Pancreas (tissue), 10 donors: ENCODE measurements around the gene DNAH17. TPM values are rescaled to one million over a fixed set of nuclear protein-coding genes. Genes with fewer than 3 reads are reported as not detected.
A peak's percentile ranks its signal among the peaks of the same experiment; 100 is the strongest.

ENCODE experiments used
- ATAC-seq, 4 donors: fragments of 200-7000 bp; cut with Tn5 transposase; one replicate each; pipeline versions ENCODE4 v1.8.0 to v1.9.1; 2020; ENCODE audit warnings: mild to moderate bottlenecking in 4 of 4, moderate library complexity in 4 of 4
- DNase-seq, 6 donors: peaks; one replicate each; pipeline ENCODE4 v3.0.0-alpha.2; 2020
- FAIRE-seq: peaks from 2 replicates; lab custom pipeline; 2012; peaks lifted over from hg19 to GRCh38; lab: Jason Lieb, UNC
- H3K27ac ChIP-seq, 4 donors: fragments of 200-600 bp; sonication (generic); 1 replicate in 3 of 4; 2 replicates in 1 of 4; pipeline versions ENCODE4 v1.5.0 to v1.8.0; 2020
- H3K27me3 ChIP-seq, 4 donors: fragments of 200-600 bp; one replicate each; pipeline ENCODE4 v1.8.0; 2021
- H3K36me3 ChIP-seq, 3 donors: fragments of 200-600 bp; sonication (generic) in 1 of 3; one replicate each; pipeline versions ENCODE4 v1.5.0 to v1.8.0; 2020 to 2021
- H3K4me1 ChIP-seq, 3 donors: fragments of 200-600 bp; one replicate each; pipeline ENCODE4 v1.8.0; 2021
- H3K4me3 ChIP-seq, 4 donors: fragments of 200-600 bp; sonication (generic) in 2 of 4; one replicate each; pipeline versions ENCODE4 v1.5.0 to v1.8.0; 2020 to 2021
- H3K9me3 ChIP-seq, 4 donors: fragments of 200-600 bp; one replicate each; pipeline ENCODE4 v1.8.0; 2021
- WGBS, 2 donors: extraction: QIAGEN DNeasy Blood & Tissue Kit; methylation state at CpG; one replicate each; pipeline ENCODE4 v1.1.7; 2013; 5-methylcytosine and 5-hydroxymethylcytosine counted together
- intact Hi-C, 3 donors: fragments of 100-400 bp; cut with DNase I; formaldehyde crosslinking; loops; one replicate each; pipeline versions ENCODE4 v1.11.1 to v1.14.2; 2022
- polyA plus RNA-seq, 2 donors: library from polyadenylated mRNA; stranded (reverse); fragments of 200-250 nt; gene quantifications; one replicate each; pipeline ENCODE4 v1.2.3, GENCODE V29; 2013
- total RNA-seq, 6 donors: library from RNA; stranded (reverse); fragmentation: NEBNext Ultra II Directional in 4 of 6; extraction: Animal tissue kit (Norgen Biotek cat#: 25700) in 4 of 6; gene quantifications; one replicate each; pipeline versions ENCODE4 v1.2.1 to v1.2.4, GENCODE V29; 2021 to 2023
- TF ChIP-seq, protein P1 (sequence below), 4 donors: fragments of 200-600 bp; sonication (generic) in 3 of 4; IDR thresholded peaks; one replicate each; pipeline versions ENCODE4 v1.5.0 to v1.8.0; 2021; ENCODE audit warnings: antibody characterized with exemption in 4 of 4
- donor health status: healthy with polysubstance abuse.
- donor health status: DM: no; HTN: no; CAD: no; lungs with moderate emphysema.
- donor health status: DM: no; HTN: no; CAD: no.
- donor health status: control.
- donor health status: control.
- donor health status: Bipolar disorder and iron deficiency.
- donor health status: DM: yes; HTN: yes; CAD: no.
- donor health status: DM: no; HTN: no; CAD: no.
- donor health status: DM: no; HTN: no; CAD: no.
- donor health status: DM: yes; HTN: yes; CAD: no.

The DNAH17 gene
- total and polyA plus RNA-seq, 8 donors, result 0.02 to 0.08 (median 0.03) TPM; not detected in 5

DNA sequence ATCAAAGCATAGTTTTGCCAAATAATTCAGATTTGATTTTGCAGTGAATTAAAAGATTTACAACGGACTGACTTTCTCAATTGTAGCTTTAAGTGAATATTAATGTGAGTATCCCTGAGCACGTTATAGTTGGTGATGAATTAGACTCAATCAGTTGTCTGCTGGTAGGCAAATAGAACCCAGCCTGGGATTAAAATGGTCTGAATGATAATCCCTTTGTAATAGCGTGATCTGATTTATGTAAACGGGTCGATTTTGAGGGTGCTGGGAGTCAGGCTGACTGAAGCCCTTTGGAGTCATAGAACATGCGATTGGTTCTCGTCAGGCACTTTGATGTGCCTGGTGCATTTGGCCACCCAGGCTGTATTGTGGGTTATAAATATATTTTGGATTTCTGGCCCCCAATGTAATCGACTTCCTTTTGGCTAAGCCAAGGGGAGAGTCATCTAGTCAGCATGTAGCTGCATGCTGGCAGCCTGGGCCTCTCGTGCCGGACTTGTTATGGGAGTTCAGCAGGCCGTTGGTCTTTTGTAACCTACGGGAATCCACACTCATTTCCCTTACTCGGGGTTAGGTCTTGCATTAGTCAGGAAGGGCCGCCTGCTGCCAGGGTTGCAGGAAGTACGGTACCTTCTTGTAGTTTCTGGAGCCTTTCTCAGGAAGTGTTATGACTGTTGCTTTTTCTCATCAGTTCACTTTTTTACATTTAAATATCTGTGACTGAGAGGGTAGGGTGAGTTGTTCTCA, 193.3 kb downstream of the DNAH17 start:
- no peak overlapping the region for H3K4me3 ChIP-seq
- no peaks in the 10 kb centered on the region for H3K9me3 ChIP-seq
- FAIRE-seq (no peak), ATAC-seq (peak in 3 of 4 donors; percentile 54 to 70 (median 55)), DNase-seq (peak in 2 of 6 donors; percentile 24 to 49)
- H3K27ac ChIP-seq, result peak overlapping the region in 2 of 4 donors; percentile 65 to 66
- H3K36me3 ChIP-seq, result no peaks in the 10 kb centered on the region
- intact Hi-C loops, result no loop called here
- H3K4me1 ChIP-seq, result peaks cover 6 to 32% (median 16%) of the 10 kb centered on the region in 3 donors
- TF ChIP-seq, protein P1, sequence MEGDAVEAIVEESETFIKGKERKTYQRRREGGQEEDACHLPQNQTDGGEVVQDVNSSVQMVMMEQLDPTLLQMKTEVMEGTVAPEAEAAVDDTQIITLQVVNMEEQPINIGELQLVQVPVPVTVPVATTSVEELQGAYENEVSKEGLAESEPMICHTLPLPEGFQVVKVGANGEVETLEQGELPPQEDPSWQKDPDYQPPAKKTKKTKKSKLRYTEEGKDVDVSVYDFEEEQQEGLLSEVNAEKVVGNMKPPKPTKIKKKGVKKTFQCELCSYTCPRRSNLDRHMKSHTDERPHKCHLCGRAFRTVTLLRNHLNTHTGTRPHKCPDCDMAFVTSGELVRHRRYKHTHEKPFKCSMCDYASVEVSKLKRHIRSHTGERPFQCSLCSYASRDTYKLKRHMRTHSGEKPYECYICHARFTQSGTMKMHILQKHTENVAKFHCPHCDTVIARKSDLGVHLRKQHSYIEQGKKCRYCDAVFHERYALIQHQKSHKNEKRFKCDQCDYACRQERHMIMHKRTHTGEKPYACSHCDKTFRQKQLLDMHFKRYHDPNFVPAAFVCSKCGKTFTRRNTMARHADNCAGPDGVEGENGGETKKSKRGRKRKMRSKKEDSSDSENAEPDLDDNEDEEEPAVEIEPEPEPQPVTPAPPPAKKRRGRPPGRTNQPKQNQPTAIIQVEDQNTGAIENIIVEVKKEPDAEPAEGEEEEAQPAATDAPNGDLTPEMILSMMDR (IDR thresholded peaks at IDR 0.05), result no peak
- 67 to 69% methylated on average over 15 of the region's 15 CpGs for WGBS, 2 donors
- H3K27me3 ChIP-seq, result no peaks in the 10 kb centered on the region

DNA sequence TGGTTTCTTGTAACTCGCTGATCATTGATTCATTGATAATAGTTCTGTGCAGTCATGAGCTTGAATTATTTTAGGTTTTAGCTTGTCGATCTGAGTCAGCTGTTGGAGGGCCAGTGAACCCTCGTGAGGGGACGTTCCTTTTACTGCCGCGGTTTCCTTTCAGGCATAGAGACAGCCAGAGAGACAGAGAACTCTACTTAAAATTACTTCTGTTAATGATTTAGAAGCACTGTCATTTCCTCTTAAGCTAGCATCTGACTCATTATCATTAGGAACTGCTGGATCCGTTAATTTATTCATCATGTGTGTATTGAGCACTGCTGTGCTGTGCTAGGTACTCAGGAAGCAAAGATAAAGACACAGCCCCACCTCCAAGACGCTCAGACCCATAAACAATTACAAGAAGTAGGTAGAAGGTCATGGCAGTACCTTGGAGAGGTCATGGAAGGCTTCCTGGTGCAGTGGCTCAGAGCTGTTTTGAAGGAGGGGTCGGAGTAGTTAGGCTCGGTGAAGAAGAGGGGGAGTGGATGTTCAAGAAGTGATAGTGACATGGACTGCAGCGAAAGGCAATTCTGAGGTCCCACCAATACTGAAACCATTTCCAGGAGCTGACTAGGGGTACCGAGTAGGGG, 195.5 kb downstream of the DNAH17 start:
- no peaks in the 10 kb centered on the region for H3K36me3 ChIP-seq
- peak overlapping the region in 1 of 4 donors; percentile 2 for H3K27ac ChIP-seq
- DNase-seq (no peak), ATAC-seq (no peak), FAIRE-seq (no peak)
- 68 to 71% methylated on average over 12 of the region's 12 CpGs for WGBS, 2 donors
- TF ChIP-seq, protein P1 (IDR thresholded peaks at IDR 0.05), result no peak
- H3K9me3 ChIP-seq, result no peaks in the 10 kb centered on the region
- intact Hi-C loops, result no loop called here
- peaks cover 6 to 32% (median 16%) of the 10 kb centered on the region in 3 donors for H3K4me1 ChIP-seq
- no peak overlapping the region for H3K4me3 ChIP-seq
- no peaks in the 10 kb centered on the region for H3K27me3 ChIP-seq

DNA sequence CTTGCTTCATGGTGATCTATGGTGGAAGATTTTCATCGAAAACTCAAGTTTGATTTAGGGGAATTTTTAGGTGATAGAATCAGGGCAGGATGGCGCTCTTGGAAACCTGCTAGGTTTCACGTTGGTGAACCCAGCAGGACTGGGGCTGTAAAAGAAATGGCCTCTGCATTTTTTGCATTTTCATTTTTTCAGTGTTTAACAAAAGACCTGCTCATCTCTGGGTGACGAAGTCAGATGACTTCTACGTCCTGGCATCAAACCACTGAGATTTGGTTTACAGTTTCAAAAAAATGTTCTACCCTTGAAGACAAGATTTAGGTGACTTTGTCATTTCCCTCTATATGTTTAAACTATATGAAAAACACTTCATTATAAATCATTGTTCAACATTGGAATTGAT, 196.8 kb downstream of the DNAH17 start:
- DNase-seq (no peak), FAIRE-seq (no peak), ATAC-seq (no peak)
- intact Hi-C loops, result no loop called here
- TF ChIP-seq, protein P1 (IDR thresholded peaks at IDR 0.05), result no peak
- Histone ChIP-seq H3K36me3 (no peaks in the 10 kb centered on the region), H3K4me1 (peaks cover 6 to 33% (median 16%) of the 10 kb centered on the region in 3 donors), H3K27me3 (no peaks in the 10 kb centered on the region), H3K4me3 (no peak overlapping the region), H3K27ac (peak overlapping the region in 1 of 4 donors; percentile 34), H3K9me3 (no peaks in the 10 kb centered on the region)
- WGBS, 2 donors, result 82 to 84% methylated on average over 5 of the region's 5 CpGs

DNA sequence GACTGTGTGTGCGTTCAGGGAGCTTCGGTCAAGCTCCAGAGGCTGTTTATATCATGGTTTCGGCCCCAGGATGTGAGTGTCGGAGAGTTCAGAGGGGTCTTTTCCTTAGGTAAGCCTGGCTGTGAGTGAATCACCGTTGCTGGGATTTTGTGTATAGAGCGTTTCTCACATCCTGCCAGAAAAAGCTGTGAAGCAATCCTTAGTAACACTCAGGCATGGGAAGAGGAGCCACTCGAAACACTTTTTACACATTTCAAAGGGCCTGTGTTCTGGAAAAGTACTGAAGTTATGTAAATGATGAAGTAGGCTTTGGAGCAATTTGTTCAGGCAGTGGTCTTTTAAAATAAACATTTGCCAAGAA, 198.1 kb downstream of the DNAH17 start:
- FAIRE-seq (no peak), ATAC-seq (peak in 1 of 4 donors; percentile 6), DNase-seq (no peak)
- WGBS, 2 donors, result 2 to 3% methylated on average over 7 of the region's 7 CpGs
- intact Hi-C loops, result no loop called here
- Histone ChIP-seq H3K27me3 (no peaks in the 10 kb centered on the region), H3K4me3 (peak overlapping the region; percentile 79 to 100 (median 85)), H3K27ac (peak overlapping the region; percentile 54 to 81 (median 75)), H3K4me1 (peaks cover 6 to 29% (median 16%) of the 10 kb centered on the region in 3 donors), H3K9me3 (no peaks in the 10 kb centered on the region), H3K36me3 (no peaks in the 10 kb centered on the region)
- TF ChIP-seq, protein P1 (IDR thresholded peaks at IDR 0.05), result no peak
